ENCODE results near the gene ZNG1F.
"Not testable (repeated sequence)": the region's sequence is repeated elsewhere in the genome, so short reads cannot be mapped to it uniquely, and the experiment has no call there.

Gene ZNG1F

GRCh38 chr9:41120696-41121095 lies 68.4 kb downstream of the ZNG1F start:
- not testable (repeated sequence) for DNase-seq

- not testable (repeated sequence) for DNase-seq
Measured at GRCh38 chr9:41119719-41120118, 69.4 kb downstream of the ZNG1F start.

- not testable (repeated sequence) for DNase-seq
Measured at GRCh38 chr9:41119311-41119710, 69.8 kb downstream of the ZNG1F start.

GRCh38 chr9:41113348-41113747 lies 75.8 kb downstream of the ZNG1F start:
- DNase-seq, result not testable (repeated sequence)

DNA sequence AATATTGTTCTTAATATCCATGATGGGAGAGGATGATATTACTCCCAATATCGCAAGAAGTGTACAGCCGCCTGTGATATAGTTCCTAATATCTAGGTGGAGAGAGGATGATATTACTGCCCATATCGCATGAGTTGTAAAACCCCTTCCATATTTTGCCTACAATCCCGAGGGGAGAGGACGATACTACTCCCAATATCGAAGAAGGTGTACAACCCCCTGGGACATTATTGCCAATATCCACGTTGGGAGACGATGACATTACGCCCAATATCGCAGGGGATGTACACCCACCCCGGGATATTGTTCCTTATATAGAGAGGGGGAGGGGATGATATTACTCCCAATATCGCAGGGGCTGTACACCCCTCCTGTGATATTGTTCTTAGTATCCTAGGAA lies 77.7 kb downstream of the ZNG1F start:
- DNase-seq, result not testable (repeated sequence)

DNA sequence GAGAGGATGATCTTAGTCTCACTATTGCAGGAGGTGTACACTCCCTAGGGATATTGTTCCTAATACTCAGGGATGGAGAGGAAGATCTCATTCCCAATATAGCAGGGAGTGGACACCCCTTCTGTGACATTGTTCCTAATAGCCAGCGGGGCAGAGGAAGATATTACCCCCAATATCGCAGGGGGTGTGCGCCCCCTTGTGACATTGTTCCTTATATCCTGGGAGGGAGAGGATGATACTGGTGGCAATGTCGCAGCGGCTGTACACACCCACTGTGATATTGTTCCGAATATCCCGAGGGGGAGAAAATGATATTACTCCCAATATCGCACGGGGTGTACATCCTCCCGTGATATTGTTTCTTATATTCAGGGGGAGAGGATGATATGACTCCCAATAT lies 78.2 kb downstream of the ZNG1F start:
- DNase-seq, result not testable (repeated sequence)

- not testable (repeated sequence) for DNase-seq
Measured at GRCh38 chr9:41109253-41109652, 79.9 kb downstream of the ZNG1F start.

- not testable (repeated sequence) for DNase-seq
Measured at GRCh38 chr9:41108816-41109215, 80.3 kb downstream of the ZNG1F start.

GRCh38 chr9:41106472-41107116 lies 82.5 kb downstream of the ZNG1F start:
- not testable (repeated sequence) for DNase-seq

DNA sequence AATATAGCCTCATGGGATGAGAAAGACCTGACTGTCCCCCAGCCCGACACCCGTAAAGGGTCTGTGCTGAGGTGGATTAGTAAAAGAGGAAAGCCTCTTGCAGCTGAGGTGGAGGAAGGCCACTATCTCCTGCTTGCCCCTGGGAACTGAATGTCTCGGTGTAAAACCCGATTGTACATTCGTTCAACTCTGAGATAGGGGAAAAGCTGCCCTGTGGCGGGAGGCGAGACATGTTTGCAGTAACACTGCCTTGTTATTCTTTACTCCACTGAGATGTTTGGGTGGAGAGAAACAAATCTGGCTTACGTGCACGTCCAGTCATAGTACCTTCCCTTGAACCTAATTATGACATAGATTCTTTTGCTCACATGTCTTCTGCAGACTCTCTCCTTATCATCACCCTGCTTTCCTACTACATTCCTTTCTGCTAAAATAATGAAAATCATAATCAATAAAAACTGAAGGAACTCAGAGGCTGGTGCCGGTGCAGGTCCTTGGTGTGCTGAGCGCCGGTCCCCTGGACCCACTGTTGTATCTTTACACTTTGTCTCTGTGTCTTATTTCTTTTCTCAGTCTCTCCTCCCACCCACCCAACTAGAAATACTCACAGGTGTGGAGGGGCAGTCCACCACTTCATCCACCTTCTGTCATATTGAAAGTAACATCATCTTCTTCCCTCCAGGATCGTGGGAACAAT lies 83.4 kb downstream of the ZNG1F start:
- not testable (repeated sequence) for DNase-seq

GRCh38 chr9:41104542-41104941 lies 84.6 kb downstream of the ZNG1F start:
- not testable (repeated sequence) for DNase-seq

DNA sequence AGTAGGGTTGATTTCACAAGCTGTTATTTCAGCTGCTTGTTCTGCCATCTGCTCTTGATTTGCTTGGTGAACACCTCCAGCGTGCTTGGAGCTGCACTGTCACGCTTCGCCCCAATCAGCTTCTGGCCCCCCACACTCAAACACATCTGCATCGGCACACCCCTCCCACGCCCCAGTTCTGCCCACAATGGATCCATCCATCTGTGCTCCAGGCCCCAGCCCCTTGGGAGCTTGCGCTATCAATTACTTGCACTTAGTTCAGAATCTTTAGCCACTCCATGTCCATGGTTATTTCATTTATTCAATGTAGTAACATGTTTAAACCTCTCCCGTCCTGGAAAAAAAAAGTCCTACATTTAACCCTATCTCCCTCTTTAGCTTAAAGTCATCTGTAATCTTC lies 88.6 kb downstream of the ZNG1F start:
- DNase-seq, result not testable (repeated sequence)

- DNase-seq, result not testable (repeated sequence)
Measured at GRCh38 chr9:41098759-41099158, 90.4 kb downstream of the ZNG1F start.

DNA sequence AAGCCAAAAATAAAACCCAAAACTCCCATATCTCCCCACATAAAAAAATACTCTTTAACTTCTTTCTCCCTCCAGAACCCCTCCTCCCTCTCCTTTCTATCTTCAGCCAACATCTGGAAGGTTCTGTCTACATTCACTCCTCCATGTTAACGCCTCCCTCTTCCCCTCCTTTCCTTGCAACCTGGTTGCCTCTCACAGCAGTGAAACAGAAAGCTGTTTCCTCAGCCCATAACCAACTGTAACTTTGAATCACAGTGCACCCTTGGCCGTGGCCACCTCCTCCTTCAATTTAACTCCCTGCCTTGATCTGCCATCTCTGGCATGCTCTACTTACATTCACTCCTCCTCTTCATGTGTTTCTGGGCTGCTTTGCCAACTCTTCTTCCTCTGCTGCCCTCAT lies 94.1 kb downstream of the ZNG1F start:
- not testable (repeated sequence) for DNase-seq

DNA sequence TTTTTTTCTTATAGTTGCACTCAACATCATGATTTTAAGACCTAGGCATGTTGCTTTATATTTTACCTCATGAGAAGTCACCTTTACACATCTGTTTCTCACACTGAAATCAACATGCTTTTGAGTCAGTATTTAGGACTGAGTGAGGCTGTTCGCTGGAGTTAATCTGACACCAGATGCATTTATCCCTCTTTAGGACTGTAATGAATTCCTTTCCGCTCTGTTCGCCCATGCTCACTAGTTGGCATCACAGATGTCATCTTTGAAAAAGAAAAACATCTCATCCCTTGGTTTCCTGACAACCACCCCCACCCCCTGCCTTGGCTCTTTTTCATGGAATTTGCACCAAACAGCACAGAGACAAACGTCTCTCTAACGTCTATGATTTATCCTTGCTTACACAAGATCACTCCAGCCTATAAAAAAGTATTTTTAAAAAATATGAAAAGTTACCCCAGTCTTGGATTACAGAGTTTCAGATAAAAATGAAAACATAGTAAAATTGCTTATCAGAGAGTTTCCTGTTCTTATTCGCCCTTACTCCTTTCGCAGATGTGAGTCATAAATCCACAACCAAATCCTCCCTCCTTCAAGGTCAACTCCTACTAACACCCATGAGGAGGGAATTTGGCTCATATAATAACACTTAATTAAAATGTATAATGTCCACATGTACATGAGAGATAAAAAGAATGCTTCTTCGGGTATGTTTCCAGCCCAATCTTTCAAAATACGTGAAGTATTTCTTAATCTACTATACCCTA lies 94.9 kb downstream of the ZNG1F start:
- DNase-seq, result not testable (repeated sequence)

- not testable (repeated sequence) for DNase-seq
Measured at GRCh38 chr9:41090922-41091321, 98.2 kb downstream of the ZNG1F start.

DNA sequence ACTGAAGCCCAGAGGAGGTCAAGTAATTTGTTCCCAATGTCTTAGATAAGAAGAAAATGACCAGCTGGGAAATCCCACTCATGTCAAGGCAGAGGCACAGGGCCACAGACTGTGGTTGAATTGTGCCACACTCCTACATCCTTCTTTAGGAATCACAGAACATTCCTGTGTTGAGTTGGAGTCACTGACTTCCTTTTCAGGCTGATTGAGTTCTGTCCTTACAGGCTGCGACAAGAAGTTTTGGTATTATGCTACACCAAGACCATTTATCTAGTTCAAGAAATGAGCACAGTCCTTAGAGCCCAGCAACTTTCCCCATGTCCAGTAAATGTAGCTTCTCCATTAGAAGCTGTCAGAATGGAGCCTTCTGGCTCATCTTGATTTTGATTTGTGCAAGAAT lies 98.7 kb downstream of the ZNG1F start:
- not testable (repeated sequence) for DNase-seq

DNA sequence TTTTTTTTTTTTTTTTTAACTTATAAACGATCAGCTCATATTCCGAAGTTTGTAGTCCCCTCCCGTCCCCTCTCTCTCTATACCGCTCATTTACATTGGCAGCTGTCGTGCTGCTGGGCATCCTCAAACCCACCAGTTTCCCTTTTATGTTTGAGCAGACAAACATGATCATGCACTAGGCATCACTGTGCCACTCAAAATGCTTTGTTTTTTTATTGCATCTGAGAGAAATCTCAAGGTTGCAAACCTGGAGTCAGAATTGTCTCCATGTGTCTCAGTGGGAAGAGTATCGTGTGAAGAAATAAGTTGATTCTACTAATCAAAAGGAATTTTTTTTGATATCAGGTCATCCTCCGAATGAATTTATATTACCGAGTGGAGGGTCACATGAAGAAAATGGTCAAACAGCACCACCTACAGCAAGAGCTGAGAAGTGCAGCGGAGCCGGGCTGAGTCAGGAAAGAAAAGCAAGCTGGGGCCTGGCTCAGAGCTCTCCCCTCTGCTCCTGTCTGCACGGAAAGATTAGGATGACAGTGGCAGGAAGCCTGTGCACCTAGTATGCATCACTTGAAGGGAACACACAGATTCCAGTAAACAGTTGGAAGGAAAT lies 100.6 kb downstream of the ZNG1F start:
- not testable (repeated sequence) for DNase-seq

DNA sequence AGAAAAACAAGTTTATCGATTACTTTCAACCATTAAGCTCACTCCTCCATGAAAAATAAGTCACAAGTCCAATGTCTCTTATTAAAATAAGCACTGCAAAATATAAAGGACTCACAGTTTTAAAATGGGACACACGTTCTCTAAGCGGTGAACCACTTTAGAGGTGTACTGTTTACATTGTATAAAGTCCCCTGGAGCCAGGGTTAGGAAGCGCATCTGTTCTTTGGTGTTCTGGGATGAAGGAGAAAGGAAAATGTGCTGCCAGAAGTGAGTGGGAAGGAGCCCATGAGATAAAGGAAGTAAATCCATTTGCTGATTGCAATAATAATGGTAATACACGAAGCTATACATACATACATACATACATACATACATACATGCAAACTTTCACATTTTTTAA lies 101.2 kb downstream of the ZNG1F start:
- DNase-seq, result not testable (repeated sequence)

- not testable (repeated sequence) for DNase-seq
Measured at GRCh38 chr9:41087157-41087780, 101.8 kb downstream of the ZNG1F start.

DNA sequence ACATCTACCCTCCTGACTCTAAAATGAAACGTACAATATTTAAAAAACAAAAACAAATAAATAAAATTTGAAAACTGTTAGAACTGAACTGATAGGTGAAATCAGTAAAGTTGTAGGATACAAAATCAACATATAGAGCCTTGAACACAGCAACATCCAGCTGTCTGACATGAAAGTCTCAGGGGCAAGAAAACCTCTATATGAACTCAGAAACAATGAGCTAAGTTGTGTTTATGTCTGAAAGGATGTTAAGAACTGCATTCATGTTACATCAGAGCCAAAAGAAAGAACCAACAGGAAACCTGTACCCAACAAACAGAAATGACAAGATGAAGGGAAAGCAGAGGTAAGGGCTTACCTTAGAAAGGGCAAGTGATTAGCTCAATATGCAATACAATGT lies 102.4 kb downstream of the ZNG1F start:
- DNase-seq, result not testable (repeated sequence)

DNA sequence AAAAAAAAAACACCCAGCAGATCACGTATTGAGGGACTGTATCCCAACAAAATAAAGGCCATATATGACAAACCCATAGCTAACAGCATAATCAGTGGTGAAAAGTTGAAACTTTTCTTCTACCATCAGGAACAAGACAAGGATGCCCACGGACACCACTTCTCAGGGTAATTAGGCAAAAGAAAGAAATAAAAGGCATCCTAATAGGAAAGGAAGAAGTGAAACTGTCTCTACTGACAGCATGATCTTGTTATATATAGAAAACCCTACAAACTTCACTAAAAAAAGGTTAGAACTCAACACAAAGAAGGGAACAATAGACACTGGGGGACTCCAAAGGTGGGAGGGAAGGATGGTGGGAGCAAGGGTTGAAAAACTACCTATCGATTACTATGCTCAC lies 102.9 kb downstream of the ZNG1F start:
- DNase-seq, result not testable (repeated sequence)

DNA sequence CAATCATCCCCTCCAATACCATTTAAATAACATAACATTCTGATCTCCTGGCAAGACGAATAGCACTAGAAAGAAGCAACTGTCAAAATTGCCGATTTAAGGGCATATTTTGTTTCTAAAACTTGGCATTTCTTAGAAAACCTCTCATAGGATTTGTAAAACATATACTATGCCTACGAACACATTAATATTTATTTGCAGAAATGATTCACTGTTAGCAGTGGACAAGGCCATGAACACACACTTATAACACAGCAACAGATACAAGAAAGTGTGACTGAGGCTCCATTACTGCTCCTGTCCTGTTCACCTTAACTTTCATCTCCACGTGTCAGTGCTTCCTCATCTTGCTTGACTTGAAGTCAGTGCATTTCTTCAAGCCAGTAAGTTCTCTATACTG lies 106.8 kb downstream of the ZNG1F start:
- DNase-seq, result not testable (repeated sequence)
